ENCODE data around the gene ANKRD36.
"Not testable (repeated sequence)": the region's sequence is repeated elsewhere in the genome, so short reads cannot be mapped to it uniquely, and the experiment has no call there.

- TF ChIP-seq CTCF (IDR thresholded peaks at IDR 0.05 in 2 of 3, conservative IDR thresholded peaks at IDR 0.05 in 1 of 3; ENCODE audit: borderline replicate concordance in 1 of 3, insufficient read depth in 1 of 3, low read depth in 2 of 3, low read length in 2 of 3); POLR2AphosphoS5 (IDR thresholded peaks at IDR 0.05; ENCODE audit: low read depth, low read length); MAX (IDR thresholded peaks at IDR 0.05); TCF7L2 (IDR thresholded peaks at IDR 0.05; ENCODE audit: borderline replicate concordance, extremely low read depth, insufficient read depth, insufficient read length); POLR2A (IDR thresholded peaks at IDR 0.05; ENCODE audit: borderline replicate concordance, extremely low read depth, insufficient read depth, insufficient read length); REST (IDR thresholded peaks at IDR 0.05; ENCODE audit: low read depth); EZH2phosphoT487 (IDR thresholded peaks at IDR 0.05; ENCODE audit: borderline replicate concordance); SP1 (IDR thresholded peaks at IDR 0.05; ENCODE audit: low read depth); ATF3 (IDR thresholded peaks at IDR 0.05); EZH2 (IDR thresholded peaks at IDR 0.05); SIN3A (IDR thresholded peaks at IDR 0.05; ENCODE audit: low read depth); ZFX (IDR thresholded peaks at IDR 0.05); JUND (IDR thresholded peaks at IDR 0.05); FOSL1 (IDR thresholded peaks at IDR 0.05; ENCODE audit: low read depth): not testable (repeated sequence)
Observed at GRCh38 chr2:97261192-97261591, 148.2 kb downstream of the ANKRD36 start.
